ENCODE results near the gene CHRM3.
"Not testable (repeated sequence)": the region's sequence is repeated elsewhere in the genome, so short reads cannot be mapped to it uniquely, and the experiment has no call there.

CHRM3 gene

GRCh38 chr1:239386453-239387303 lies at the start of gene CHRM3:
TSS of gene CHRM3 (plus strand) at chr1:239386568. CDS start at chr1:239907452, 520,884 bp downstream.
- DNase-seq (ENCODE audit: low spot score): peak; percentile 87

DNA sequence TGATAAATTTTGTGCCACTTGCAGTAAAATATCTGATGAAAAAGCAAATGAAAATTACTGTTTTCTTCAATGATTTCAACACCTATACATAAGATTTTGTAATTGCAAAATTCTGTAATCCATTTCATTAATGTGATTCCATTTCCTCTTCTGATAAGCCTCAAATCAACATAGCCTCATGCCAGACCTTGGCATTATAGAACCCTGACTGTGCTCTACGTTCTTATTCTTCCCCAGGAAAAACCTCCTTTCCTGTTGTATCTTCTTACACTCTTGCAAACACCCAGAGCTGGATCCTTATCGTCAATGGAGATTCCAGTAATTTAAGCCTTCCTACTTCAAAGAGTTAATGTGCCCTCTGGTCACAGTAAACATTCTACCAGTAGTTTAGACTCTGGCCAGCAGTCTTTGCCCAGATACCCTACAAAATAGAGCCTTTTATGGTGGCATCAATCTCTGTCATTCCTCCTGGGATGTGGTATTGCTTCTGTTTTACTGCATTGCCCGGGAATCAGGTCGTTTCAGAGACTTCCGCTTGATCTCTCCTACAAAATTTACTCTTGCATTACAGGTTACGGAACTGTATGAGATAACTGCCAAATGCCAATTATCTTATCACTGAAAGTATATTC lies 48.5 kb upstream of the CHRM3 start:
- DNase-seq (ENCODE audit: low spot score): no peak

- DNase-seq (ENCODE audit: low spot score): no peak
Observed at GRCh38 chr1:239347776-239348175, 38.6 kb upstream of the CHRM3 start.

- no peak for DNase-seq (ENCODE audit: low spot score)
Observed at GRCh38 chr1:239348635-239349353, 37.6 kb upstream of the CHRM3 start.

GRCh38 chr1:239349699-239350098 lies 36.7 kb upstream of the CHRM3 start:
- no peak for DNase-seq (ENCODE audit: low spot score)

GRCh38 chr1:239353536-239353935 lies 32.8 kb upstream of the CHRM3 start:
- DNase-seq (ENCODE audit: low spot score): peak; percentile 42

GRCh38 chr1:239354231-239354630 lies 32.1 kb upstream of the CHRM3 start:
- no peak for DNase-seq (ENCODE audit: low spot score)

DNA sequence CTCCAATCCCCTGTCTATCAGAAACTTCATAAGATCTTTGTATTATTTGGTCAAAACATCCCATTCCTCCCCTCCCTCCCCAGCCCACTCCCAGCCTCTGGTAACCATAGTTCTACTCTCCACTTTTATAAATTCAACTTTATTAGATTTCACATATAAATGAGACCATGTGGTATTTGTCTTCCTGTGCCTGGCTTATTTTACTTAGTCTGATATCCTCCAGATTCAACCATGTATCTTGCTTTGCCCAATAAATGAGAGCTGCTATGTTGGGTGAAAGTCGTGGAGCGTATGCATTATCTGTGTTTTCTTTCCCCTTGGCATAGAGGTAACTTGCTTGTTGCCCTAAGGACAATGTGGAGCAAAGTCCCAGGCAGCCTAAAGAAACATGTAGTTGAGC lies 28.5 kb upstream of the CHRM3 start:
- DNase-seq (ENCODE audit: low spot score): no peak

- peak; percentile 91 for DNase-seq (ENCODE audit: low spot score)
Observed at GRCh38 chr1:239361403-239361802, 25.0 kb upstream of the CHRM3 start.

DNA sequence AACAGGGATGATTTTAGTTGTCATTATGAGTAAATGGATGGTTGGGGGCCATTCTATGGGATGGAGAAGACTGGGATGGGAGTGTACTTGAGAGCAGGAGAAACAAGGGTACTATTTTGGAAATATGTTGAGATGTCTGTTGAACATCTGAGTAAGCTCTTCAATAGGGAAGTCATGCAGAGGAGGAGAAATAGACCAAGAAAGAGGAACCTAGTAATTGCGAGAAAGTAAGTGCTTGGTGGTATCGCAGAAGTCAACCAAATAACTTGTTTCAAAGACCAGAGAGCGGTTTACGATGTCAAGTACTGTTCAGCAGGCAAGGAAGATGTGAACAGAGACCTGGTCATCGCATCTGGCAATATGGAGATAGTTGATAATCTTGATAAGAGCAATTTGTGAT lies 22.4 kb upstream of the CHRM3 start:
- DNase-seq (ENCODE audit: low spot score): no peak

DNA sequence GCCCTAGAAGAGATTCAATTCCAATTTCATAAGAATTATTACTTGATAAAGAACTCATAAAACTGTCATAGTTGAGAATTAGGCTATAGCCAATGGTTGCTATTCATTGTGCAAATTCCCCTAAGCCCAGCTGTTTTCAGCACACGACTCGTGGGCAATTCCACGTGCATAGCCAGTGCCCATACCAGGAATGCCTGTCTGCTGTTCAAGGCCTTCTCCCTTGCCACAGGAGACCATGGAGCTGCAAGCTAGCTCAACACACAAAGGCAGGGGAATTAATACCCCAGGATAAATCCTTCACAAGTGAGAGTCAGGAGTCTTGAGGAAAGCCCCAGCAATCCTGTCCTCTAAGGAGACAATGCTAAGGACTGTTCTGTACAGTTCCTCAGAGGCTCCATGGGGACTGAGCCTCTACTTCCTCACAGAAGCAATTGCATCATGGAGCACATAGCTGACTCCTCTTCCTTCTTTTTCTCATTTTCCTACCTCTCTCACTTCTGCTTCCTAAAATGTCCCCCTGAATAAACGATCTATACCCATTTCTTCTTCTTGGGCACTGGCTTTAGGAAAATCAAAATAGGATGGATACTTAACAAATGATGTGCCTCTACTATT lies 19.1 kb upstream of the CHRM3 start:
- DNase-seq (ENCODE audit: low spot score): no peak

GRCh38 chr1:239368436-239369109 lies 17.8 kb upstream of the CHRM3 start:
- peak; percentile 7 for DNase-seq (ENCODE audit: low spot score)

DNA sequence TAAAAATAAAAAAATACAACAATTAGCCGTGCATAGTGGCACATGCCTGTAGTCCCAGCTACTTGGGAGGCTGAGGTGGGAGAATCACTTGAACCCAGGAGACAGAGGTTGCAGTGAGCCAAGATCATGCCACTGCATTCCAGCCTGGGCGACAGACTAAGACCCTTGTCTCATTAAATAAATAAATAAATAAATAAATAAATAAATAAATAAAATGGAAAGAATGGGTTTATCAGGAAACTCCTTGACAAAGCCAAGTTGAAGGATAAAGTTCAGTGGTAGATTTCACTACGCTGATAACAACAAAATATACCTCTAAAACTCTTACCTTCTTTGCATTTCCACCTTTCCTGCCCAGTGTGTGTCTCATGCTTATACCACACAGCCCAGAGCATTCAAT lies 15.5 kb upstream of the CHRM3 start:
- DNase-seq (ENCODE audit: low spot score): not testable (repeated sequence)

- no peak for DNase-seq (ENCODE audit: low spot score)
Observed at GRCh38 chr1:239382666-239383065, 3.7 kb upstream of the CHRM3 start.

DNA sequence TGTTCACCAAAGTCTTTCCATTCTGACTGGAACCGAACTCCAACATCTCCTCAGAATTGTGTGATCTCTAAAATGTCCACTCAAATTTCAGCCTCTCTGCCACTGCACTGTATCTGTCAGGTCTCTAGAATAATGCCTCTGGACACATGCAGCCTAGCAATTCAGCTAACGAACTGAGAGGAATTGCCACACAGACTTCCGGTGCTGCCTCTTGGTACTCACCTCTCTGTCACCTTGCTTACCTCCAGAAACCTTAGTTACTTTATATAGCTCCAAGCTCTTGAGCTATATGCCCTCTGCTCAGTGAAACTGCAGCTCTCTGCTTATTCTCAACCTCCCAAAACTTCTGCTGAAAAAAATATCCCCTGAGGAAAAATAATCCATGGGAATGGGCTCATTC lies 2.7 kb upstream of the CHRM3 start:
- DNase-seq (ENCODE audit: low spot score): no peak

DNA sequence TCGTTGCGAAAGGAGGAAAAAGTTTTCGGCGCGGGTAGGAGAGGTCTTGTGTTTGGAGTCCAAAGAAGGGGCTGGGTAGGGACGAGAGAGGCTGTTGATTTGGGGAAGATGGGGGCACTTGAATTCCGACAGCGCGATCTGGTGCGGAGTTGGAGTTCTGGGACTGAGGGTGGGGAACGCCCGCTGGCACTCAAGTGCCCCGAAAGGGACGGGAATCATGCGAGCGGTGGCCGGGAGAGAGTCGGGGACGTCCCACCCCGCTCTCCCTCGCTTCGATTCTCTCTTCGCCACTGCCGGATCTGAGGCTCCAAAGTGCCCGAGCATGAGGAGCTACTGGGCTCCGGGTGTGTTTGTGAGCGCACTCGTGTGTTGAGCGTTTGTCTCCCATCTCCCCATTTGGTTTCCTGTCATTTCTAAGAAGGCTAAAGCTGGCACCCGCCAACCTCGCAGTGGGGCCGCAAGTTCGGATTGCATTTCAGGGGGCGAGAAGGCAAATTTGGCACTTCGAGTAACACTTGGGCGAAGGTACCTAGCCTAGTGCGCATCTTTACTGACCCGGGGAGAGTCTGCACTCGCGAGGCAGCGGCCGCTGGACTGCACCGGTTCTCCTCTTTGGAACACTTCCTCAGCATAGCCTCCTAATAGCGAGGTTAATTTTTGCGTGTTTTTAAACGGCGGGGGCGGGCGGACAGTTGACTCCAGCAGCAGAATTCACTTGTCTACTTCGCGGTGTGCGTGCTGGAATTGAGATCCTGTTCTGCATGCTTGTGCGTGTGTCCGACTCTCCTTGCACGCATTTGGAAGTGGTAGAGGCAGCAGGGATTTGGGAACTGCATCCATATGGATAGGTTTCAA lies 1.2 kb downstream of the CHRM3 start:
- peak; percentile 29 for DNase-seq (ENCODE audit: low spot score)

DNA sequence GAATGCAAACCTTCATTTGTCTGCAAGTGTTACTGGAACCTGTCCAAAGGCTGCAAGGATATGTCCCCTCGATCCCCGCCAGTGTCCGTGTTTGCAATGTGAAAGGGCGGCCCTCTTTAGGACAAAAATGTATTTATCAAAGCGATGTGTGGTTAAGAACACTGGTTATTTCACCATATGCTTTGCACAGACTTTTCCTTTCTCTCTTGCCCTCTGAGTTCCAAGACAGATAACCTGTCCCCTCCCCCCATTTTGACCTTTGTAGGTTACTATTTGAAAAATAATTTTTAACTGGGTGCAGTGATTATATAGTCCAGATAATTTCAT lies 1.8 kb downstream of the CHRM3 start:
- no peak for DNase-seq (ENCODE audit: low spot score)

DNA sequence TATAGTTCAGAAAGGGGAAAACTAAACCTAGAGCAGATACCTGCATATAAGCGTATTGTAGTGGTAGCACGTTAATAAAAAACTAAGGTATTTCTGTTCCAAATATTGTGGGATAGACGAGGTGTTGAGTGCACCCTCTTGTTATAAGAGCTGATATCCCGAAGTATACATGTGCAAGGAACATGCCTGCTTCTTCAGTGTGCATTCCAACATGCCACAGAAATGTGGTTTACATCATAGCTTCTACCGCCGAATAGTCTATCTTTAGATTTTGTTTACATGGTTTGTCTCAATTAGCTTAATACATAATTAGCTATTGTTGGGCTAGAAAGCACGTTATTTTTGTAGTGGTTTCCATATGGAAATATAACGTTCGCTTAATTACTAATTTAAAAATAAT lies 2.2 kb downstream of the CHRM3 start:
- DNase-seq (ENCODE audit: low spot score): peak; percentile 29

- peak; percentile 40 for DNase-seq (ENCODE audit: low spot score)
Observed at GRCh38 chr1:239389703-239390102, 3.3 kb downstream of the CHRM3 start.

DNA sequence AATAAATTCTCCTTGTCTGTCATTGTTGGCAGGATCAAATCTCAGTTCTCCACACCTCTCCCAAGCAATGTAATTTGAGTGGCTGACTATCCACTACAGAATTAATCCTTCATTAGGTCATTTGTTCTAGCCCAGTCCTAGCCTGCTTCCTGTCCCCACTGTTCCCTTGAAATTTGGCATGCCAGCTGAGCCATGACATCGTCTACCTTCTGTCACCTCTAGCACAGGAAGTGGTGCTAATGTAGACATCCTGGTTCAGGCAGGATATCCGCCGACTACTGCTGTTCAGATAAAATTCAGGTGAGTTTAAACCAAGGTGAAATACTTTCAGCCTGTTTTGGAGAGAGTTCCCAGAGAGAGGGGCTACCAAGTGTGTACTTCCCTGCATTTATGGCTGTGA lies 5.9 kb downstream of the CHRM3 start:
- no peak for DNase-seq (ENCODE audit: low spot score)

DNA sequence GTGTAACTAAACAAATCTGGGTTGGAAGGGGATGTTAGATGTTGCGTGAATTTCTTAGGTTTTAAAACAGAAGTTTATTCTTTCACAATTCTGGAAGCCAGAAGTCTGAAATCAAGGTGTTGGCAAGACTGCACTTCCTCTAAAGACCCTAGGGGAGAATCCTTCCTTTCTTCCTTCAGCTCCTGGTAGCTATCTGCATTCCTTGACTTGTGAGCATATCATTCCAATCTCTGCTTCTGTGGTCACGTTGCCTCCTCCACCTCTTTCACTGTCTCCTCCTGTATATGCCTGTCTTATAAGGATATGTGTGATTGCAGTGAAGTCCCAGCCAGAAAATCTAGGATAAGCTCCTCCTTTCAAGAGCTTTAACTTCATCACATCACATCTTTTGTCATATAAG lies 7.7 kb downstream of the CHRM3 start:
- DNase-seq (ENCODE audit: low spot score): no peak
